ENCODE results near the gene NEUROD2.

DNA sequence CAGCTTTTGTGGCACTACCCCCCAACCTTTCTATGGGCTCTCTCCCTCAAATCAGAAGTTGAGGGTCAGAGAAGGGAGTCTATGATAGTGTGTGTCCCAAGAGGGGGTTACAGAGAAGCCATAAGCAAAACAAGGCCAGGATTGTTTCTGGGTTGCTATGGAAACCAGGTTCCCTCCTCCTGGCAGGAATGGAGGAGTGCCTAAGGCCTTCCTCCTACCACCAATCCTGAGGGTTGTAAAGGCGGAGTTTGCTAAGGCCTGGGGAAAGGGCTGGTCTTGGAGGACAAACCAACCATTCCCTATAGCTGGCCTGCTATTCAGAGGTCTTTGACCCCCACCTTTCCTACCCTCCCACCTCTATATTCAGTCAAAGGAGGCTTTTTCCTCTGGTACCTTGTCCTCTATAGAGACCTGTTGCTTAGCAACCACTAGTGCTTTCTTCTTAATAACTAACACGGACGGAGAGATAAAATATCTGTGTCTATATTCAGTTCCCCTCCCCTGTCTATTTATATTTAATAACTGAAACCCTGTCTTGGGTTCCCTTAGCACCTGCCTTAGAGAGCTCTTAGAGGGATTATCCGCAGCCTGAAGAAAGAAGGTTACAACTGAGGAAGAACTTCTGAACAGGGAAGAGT is 43.4 kb downstream of the NEUROD2 start:
- no peak for TF ChIP-seq EZH2 (IDR thresholded peaks at IDR 0.05; ENCODE audit: borderline replicate concordance, low read length)
- TF ChIP-seq, protein P1, sequence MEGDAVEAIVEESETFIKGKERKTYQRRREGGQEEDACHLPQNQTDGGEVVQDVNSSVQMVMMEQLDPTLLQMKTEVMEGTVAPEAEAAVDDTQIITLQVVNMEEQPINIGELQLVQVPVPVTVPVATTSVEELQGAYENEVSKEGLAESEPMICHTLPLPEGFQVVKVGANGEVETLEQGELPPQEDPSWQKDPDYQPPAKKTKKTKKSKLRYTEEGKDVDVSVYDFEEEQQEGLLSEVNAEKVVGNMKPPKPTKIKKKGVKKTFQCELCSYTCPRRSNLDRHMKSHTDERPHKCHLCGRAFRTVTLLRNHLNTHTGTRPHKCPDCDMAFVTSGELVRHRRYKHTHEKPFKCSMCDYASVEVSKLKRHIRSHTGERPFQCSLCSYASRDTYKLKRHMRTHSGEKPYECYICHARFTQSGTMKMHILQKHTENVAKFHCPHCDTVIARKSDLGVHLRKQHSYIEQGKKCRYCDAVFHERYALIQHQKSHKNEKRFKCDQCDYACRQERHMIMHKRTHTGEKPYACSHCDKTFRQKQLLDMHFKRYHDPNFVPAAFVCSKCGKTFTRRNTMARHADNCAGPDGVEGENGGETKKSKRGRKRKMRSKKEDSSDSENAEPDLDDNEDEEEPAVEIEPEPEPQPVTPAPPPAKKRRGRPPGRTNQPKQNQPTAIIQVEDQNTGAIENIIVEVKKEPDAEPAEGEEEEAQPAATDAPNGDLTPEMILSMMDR (conservative IDR thresholded peaks at IDR 0.05 in 1 of 2, IDR thresholded peaks at IDR 0.05 in 1 of 2; ENCODE audit: extremely low read depth in 1 of 2, insufficient read depth in 1 of 2, low read depth in 1 of 2, low read length in 2 of 2), result no peak

Measured in mammary epithelial cell (primary cell).